Fibroblast of lung (primary cell): ENCODE results near the gene DISP2. TPM values are rescaled to one million over a fixed set of nuclear protein-coding genes. Genes with fewer than 3 reads are reported as not detected.

ENCODE experiments used
- DNase-seq, 2 donors: peaks; one replicate each; pipeline versions ENCODE4 v3.0.0 to v3.0.0-alpha.2; 2010; ENCODE audit warnings: low read depth in 2 of 2
- H2AFZ ChIP-seq: 2 replicates; pipeline ENCODE4 v1.5.1; 2012; ENCODE audit warnings: low read length, control low read depth, inconsistent platforms
- H3K27ac ChIP-seq: 2 replicates; pipeline ENCODE4 v1.5.1; 2011; ENCODE audit warnings: low read length, control low read depth; ENCODE audit not compliant: insufficient read depth
- H3K27me3 ChIP-seq: 2 replicates; pipeline ENCODE4 v1.5.1; 2011; ENCODE audit warnings: mild to moderate bottlenecking, low read length; ENCODE audit not compliant: control insufficient read depth, insufficient read depth
- H3K36me3 ChIP-seq: 2 replicates; pipeline ENCODE4 v1.5.1; 2011; ENCODE audit warnings: low read length; ENCODE audit not compliant: control insufficient read depth, insufficient read depth
- H3K4me1 ChIP-seq: 2 replicates; pipeline ENCODE4 v1.5.1; 2011; ENCODE audit warnings: low read length; ENCODE audit not compliant: control insufficient read depth, insufficient read depth; ENCODE audit errors: extremely low read depth
- H3K4me2 ChIP-seq: 2 replicates; pipeline ENCODE4 v1.5.1; 2011; ENCODE audit warnings: low read length, control low read depth; ENCODE audit not compliant: insufficient read depth; ENCODE audit errors: extremely low read depth
- H3K4me3 ChIP-seq, 4 experiments: fragments of 200-600 bp in 1 of 4; sonication (generic) in 1 of 4; replicated peaks in 1 of 4; 2 replicates each; pipeline ENCODE4 v1.5.1; 2011 to 2016; ENCODE audit warnings: low read length in 4 of 4, low read depth in 3 of 4, mild to moderate bottlenecking in 3 of 4, control low read depth in 2 of 4, inconsistent platforms in 1 of 4, mixed read lengths in 1 of 4; ENCODE audit not compliant: insufficient read depth in 1 of 4; ENCODE audit errors: control extremely low read depth in 1 of 4
- H3K79me2 ChIP-seq: 2 replicates; pipeline ENCODE4 v1.5.1; 2012; ENCODE audit warnings: mild to moderate bottlenecking, low read length, inconsistent platforms; ENCODE audit not compliant: control insufficient read depth, insufficient read depth
- H3K9ac ChIP-seq: 2 replicates; pipeline ENCODE4 v1.5.1; 2011; ENCODE audit warnings: mild to moderate bottlenecking, low read length, control low read depth; ENCODE audit not compliant: insufficient read depth
- H3K9me3 ChIP-seq: 2 replicates; pipeline ENCODE4 v1.5.1; 2012; ENCODE audit warnings: low read depth, low read length; ENCODE audit not compliant: control insufficient read depth, insufficient read depth
- H4K20me1 ChIP-seq: 2 replicates; pipeline ENCODE4 v1.5.1; 2011; ENCODE audit warnings: low read length; ENCODE audit not compliant: control insufficient read depth, insufficient read depth; ENCODE audit errors: extremely low read depth
- EZH2 ChIP-seq: IDR thresholded peaks from 2 replicates; pipeline ENCODE4 v1.5.1; 2012; ENCODE audit warnings: low read length, control low read depth, mild to moderate bottlenecking; ENCODE audit errors: missing control alignments
- polyA plus RNA-seq, 2 donors: library from polyadenylated mRNA; depleted of rRNA in 1 of 2; stranded (reverse) in 1 of 2; unstranded in 1 of 2; fragments of >200 nt; gene quantifications; 2 replicates each; pipeline ENCODE4 v1.2.1, GENCODE V29; 2011 to 2012; ENCODE audit warnings: missing spikeins in 1 of 2
- total RNA-seq: library from RNA; depleted of rRNA; stranded (reverse); fragments of >200 nt; gene quantifications from 2 replicates; pipeline ENCODE4 v1.2.1, GENCODE V29; 2014
- TF ChIP-seq, protein P1 (sequence below), 2 donors: IDR thresholded peaks in 1 of 2; conservative IDR thresholded peaks in 1 of 2; 1 replicate in 1 of 2; 2 replicates in 1 of 2; pipeline ENCODE4 v1.5.1; 2011 to 2012; ENCODE audit warnings: low read length in 2 of 2, control low read depth in 1 of 2, inconsistent platforms in 1 of 2, low read depth in 1 of 2, mild to moderate bottlenecking in 1 of 2

The DISP2 gene
- total and polyA plus RNA-seq, 2 donors (not counting 1 experiment from before 2014, with no cell fraction given), result under 0.01 to 0.11 TPM

GRCh38 chr15:40372981-40373380, 15.0 kb downstream of the DISP2 start:
- Histone ChIP-seq H3K4me3 (no peak overlapping the region), H3K36me3 (no peaks in the 10 kb centered on the region), H3K9me3 (no peaks in the 10 kb centered on the region), H4K20me1 (no peaks in the 10 kb centered on the region), H3K27me3 (peaks cover 3% of the 10 kb centered on the region), H3K79me2 (no peaks in the 10 kb centered on the region), H3K4me2 (no peak overlapping the region), H3K9ac (no peak overlapping the region), H3K27ac (no peak overlapping the region), H2AFZ (no peak overlapping the region), H3K4me1 (peaks cover 3% of the 10 kb centered on the region)
- DNase-seq, result peak; percentile 13 to 20
- no peak for TF ChIP-seq EZH2
- TF ChIP-seq, protein P1, sequence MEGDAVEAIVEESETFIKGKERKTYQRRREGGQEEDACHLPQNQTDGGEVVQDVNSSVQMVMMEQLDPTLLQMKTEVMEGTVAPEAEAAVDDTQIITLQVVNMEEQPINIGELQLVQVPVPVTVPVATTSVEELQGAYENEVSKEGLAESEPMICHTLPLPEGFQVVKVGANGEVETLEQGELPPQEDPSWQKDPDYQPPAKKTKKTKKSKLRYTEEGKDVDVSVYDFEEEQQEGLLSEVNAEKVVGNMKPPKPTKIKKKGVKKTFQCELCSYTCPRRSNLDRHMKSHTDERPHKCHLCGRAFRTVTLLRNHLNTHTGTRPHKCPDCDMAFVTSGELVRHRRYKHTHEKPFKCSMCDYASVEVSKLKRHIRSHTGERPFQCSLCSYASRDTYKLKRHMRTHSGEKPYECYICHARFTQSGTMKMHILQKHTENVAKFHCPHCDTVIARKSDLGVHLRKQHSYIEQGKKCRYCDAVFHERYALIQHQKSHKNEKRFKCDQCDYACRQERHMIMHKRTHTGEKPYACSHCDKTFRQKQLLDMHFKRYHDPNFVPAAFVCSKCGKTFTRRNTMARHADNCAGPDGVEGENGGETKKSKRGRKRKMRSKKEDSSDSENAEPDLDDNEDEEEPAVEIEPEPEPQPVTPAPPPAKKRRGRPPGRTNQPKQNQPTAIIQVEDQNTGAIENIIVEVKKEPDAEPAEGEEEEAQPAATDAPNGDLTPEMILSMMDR (conservative IDR thresholded peaks at IDR 0.05 in 1 of 2, IDR thresholded peaks at IDR 0.05 in 1 of 2; ENCODE audit: low read depth in 1 of 2, low read length in 2 of 2), result no peak

DNA sequence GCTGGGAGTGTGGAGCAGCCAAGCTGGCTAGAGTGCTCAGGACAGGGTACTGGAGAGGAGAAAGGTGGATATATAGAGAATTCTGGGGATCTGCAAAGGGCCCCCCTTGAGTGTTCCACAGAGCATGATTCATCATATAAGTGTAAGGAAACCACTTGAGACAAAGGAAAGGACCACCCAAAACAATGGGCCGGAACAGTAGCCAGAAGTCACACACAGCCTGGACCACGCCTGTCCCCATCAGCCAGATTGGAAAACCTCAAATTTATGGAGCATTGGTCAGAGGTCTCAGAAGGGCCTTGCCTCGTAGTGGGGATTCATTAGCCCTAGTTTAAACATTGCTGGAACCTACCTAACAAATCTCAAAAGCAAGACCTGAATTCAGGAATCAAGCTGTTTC, 19.6 kb downstream of the DISP2 start:
- Histone ChIP-seq H3K4me3 (no peak overlapping the region), H3K9me3 (no peaks in the 10 kb centered on the region), H3K4me1 (peaks cover 13% of the 10 kb centered on the region), H4K20me1 (no peaks in the 10 kb centered on the region), H3K9ac (no peak overlapping the region), H3K27me3 (no peaks in the 10 kb centered on the region), H3K4me2 (no peak overlapping the region), H3K79me2 (no peaks in the 10 kb centered on the region), H2AFZ (no peak overlapping the region), H3K36me3 (no peaks in the 10 kb centered on the region), H3K27ac (no peak overlapping the region)
- DNase-seq, result no peak
- no peak for TF ChIP-seq EZH2
- TF ChIP-seq, protein P1 (conservative IDR thresholded peaks at IDR 0.05 in 1 of 2, IDR thresholded peaks at IDR 0.05 in 1 of 2; ENCODE audit: low read depth in 1 of 2, low read length in 2 of 2), result no peak

- Histone ChIP-seq H3K4me1 (peaks cover 14% of the 10 kb centered on the region), H3K79me2 (peaks cover 14% of the 10 kb centered on the region), H3K4me3 (no peak overlapping the region), H4K20me1 (no peaks in the 10 kb centered on the region), H2AFZ (no peak overlapping the region), H3K36me3 (no peaks in the 10 kb centered on the region), H3K9ac (no peak overlapping the region), H3K9me3 (no peaks in the 10 kb centered on the region), H3K27me3 (no peaks in the 10 kb centered on the region), H3K4me2 (peak overlapping the region; percentile 55), H3K27ac (peak overlapping the region; percentile 69)
- DNase-seq, result no peak
- TF ChIP-seq EZH2, result no peak
- TF ChIP-seq, protein P1 (conservative IDR thresholded peaks at IDR 0.05 in 1 of 2, IDR thresholded peaks at IDR 0.05 in 1 of 2; ENCODE audit: low read depth in 1 of 2, low read length in 2 of 2), result no peak
Measured at GRCh38 chr15:40379374-40379773, 21.4 kb downstream of the DISP2 start.
